A549 (cell line): ENCODE data around the gene CSF3R. TPM values are rescaled to one million over a fixed set of nuclear protein-coding genes. Genes with fewer than 3 reads are reported as not detected.

ENCODE experiments used
- ATAC-seq, 2 experiments: fragments of 200-7000 bp in 1 of 2; fragments of >200 bp in 1 of 2; cut with Nextera tagmentation in 1 of 2; cut with Tn5 transposase in 1 of 2; 3 replicates each; pipeline versions ENCODE4 v1.8.0 to v1.9.1; 2018 to 2020; ENCODE audit warnings: mild to moderate bottlenecking in 1 of 2, moderate library complexity in 1 of 2
- CTCF ChIA-PET: fragments of 300-600 bp; sonication (Branson Sonifier 250); formaldehyde crosslinking; extraction: SDS; loops from one replicate; lab custom pipeline; 2021; ENCODE audit warnings: antibody characterized with exemption, inconsistent platforms; lab: Yijun Ruan, JAX
- POLR2A ChIA-PET: fragments of 350-600 bp; formaldehyde crosslinking; extraction: SDS; loops from one replicate; lab custom pipeline; 2021; ENCODE audit warnings: antibody characterized with exemption, inconsistent platforms; lab: Yijun Ruan, JAX
- DNase-seq, 2 experiments: peaks; one replicate each; pipeline versions ENCODE4 v3.0.0 to v3.0.0-alpha.2; 2011 to 2016; ENCODE audit warnings: low read depth in 1 of 2, low spot score in 1 of 2
- FAIRE-seq: peaks from 2 replicates; lab custom pipeline; 2011; peaks lifted over from hg19 to GRCh38; lab: Jason Lieb, UNC
- H3K27ac ChIP-seq, 2 experiments: fragments of >200 bp; sonication (Bioruptor Twin); formaldehyde crosslinking; 3 replicates each; pipeline ENCODE4 v1.5.1; 2016 to 2017
- H3K4me1 ChIP-seq: fragments of >200 bp; sonication (Bioruptor Twin); formaldehyde crosslinking; 3 replicates; pipeline ENCODE4 v1.6.1; 2016
- H3K4me2 ChIP-seq: fragments of >200 bp; sonication (Bioruptor Twin); formaldehyde crosslinking; 3 replicates; pipeline ENCODE4 v1.6.1; 2016
- H3K4me3 ChIP-seq: fragments of >200 bp; sonication (Bioruptor Twin); formaldehyde crosslinking; 3 replicates; pipeline ENCODE4 v1.5.1; 2016
- H3K9me3 ChIP-seq: fragments of >200 bp; sonication (Bioruptor Twin); formaldehyde crosslinking; 3 replicates; pipeline ENCODE4 v1.6.1; 2016
- CEBPB ChIP-seq, 2 experiments: fragments of >200 bp in 1 of 2; sonication (Bioruptor Twin) in 1 of 2; formaldehyde crosslinking in 1 of 2; IDR thresholded peaks; 2 replicates each; pipeline ENCODE4 v1.6.1; 2012 to 2016
- CHD4 ChIP-seq: fragments of 200-600 bp; sonication (generic); IDR thresholded peaks from 2 replicates; pipeline ENCODE4 v1.6.1; 2016; ENCODE audit warnings: antibody characterized with exemption, mild to moderate bottlenecking, borderline replicate concordance
- EP300 ChIP-seq, 2 experiments: fragments of >200 bp; sonication (Bioruptor Twin); formaldehyde crosslinking; IDR thresholded peaks; 2 replicates in 1 of 2; 3 replicates in 1 of 2; pipeline ENCODE4 v1.6.1; 2016 to 2017
- FOXS1 ChIP-seq: fragments of 250-450 bp; sonication (Bioruptor Pico); IDR thresholded peaks from 2 replicates; pipeline ENCODE4 v1.5.0; 2020; ENCODE audit warnings: mild to moderate bottlenecking, moderate library complexity
- HOXB13 ChIP-seq: fragments of 250-450 bp; sonication (Bioruptor Pico); IDR thresholded peaks from 2 replicates; pipeline ENCODE4 v1.5.0; 2020; ENCODE audit warnings: low read depth, mild to moderate bottlenecking, moderate library complexity
- JUN ChIP-seq, 2 experiments: fragments of >200 bp; sonication (Bioruptor Twin); formaldehyde crosslinking; IDR thresholded peaks; 2 replicates in 1 of 2; 3 replicates in 1 of 2; pipeline ENCODE4 v1.6.1; 2016 to 2017
- KDM1A ChIP-seq: fragments of 200-600 bp; sonication (generic); IDR thresholded peaks from 2 replicates; pipeline ENCODE4 v1.6.1; 2016; ENCODE audit warnings: low read depth, mild to moderate bottlenecking
- NFE2L2 ChIP-seq: fragments of 150-350 bp; conservative IDR thresholded peaks from 2 replicates; pipeline ENCODE4 v1.6.1; 2014; ENCODE audit warnings: low read length
- NPAS2 ChIP-seq: fragments of 250-450 bp; sonication (Bioruptor Pico); IDR thresholded peaks from 2 replicates; pipeline ENCODE4 v1.8.0; 2022; ENCODE audit warnings: mild to moderate bottlenecking, moderate library complexity, borderline replicate concordance
- NR3C1 ChIP-seq: fragments of >200 bp; sonication (Bioruptor Twin); formaldehyde crosslinking; IDR thresholded peaks from 3 replicates; pipeline ENCODE4 v1.6.1; 2017
- POLR2A ChIP-seq: IDR thresholded peaks from 2 replicates; pipeline ENCODE4 v1.6.1; 2012; ENCODE audit warnings: mild to moderate bottlenecking, low read length
- RNF2 ChIP-seq: fragments of 200-600 bp; sonication (generic); IDR thresholded peaks from 2 replicates; pipeline ENCODE4 v1.6.1; 2016; ENCODE audit warnings: low read depth, mild to moderate bottlenecking, antibody characterized with exemption, moderate library complexity, borderline replicate concordance
- TFCP2L1 ChIP-seq: fragments of 250-450 bp; sonication (Bioruptor Pico); IDR thresholded peaks from 2 replicates; pipeline ENCODE4 v1.5.0; 2021; ENCODE audit warnings: mild to moderate bottlenecking
- ZNF302 ChIP-seq: fragments of 250-450 bp; sonication (Bioruptor Pico); IDR thresholded peaks from 2 replicates; pipeline ENCODE4 v1.9.0; 2021; ENCODE audit warnings: inconsistent platforms, mild to moderate bottlenecking, moderate library complexity
- ZSCAN20 ChIP-seq: fragments of 250-450 bp; sonication (Bioruptor Pico); IDR thresholded peaks from 2 replicates; pipeline ENCODE4 v1.8.0; 2022; ENCODE audit warnings: mild to moderate bottlenecking, moderate library complexity
- WGBS: methylation state at CpG from one replicate; pipeline ENCODE4 v1.1.6; 2017; ENCODE audit errors: missing lambda C conversion rate; 5-methylcytosine and 5-hydroxymethylcytosine counted together
- polyA plus RNA-seq, 4 experiments: library from polyadenylated mRNA; depleted of rRNA in 3 of 4; stranded (reverse); fragments of >200 nt; fragmentation: RNase III in 1 of 4; extraction: RNeasy Plus Mini Kit Qiagen cat#74134 plus additional on column Dnase treatment in 1 of 4; gene quantifications; 2 replicates in 3 of 4; 3 replicates in 1 of 4; pipeline ENCODE4 v1.2.3, GENCODE V29; 2011 to 2017
- TF ChIP-seq, protein P1 (sequence below): fragments of 200-600 bp; sonication (generic); IDR thresholded peaks from 2 replicates; pipeline ENCODE4 v1.6.1; 2016; ENCODE audit warnings: antibody characterized with exemption, mild to moderate bottlenecking, moderate library complexity
- TF ChIP-seq, protein P2 (sequence below): fragments of >200 bp; sonication (Bioruptor Twin); formaldehyde crosslinking; IDR thresholded peaks from 3 replicates; pipeline ENCODE4 v1.5.1; 2016
- TF ChIP-seq, protein P3 (sequence below): fragments of 250-450 bp; sonication (Bioruptor Pico); IDR thresholded peaks from 2 replicates; pipeline ENCODE4 v1.5.0; 2020; ENCODE audit warnings: low read depth, mild to moderate bottlenecking, moderate library complexity

Gene CSF3R
- polyA plus RNA-seq, 2 of the 4 experiments (the other 2 are of a cell fraction): not detected

GRCh38 chr1:36448530-36449056 lies 34.1 kb downstream of the CSF3R start (continued):
- TF ChIP-seq ZSCAN20 (CRISPR knock-in tag): no peak
- no peak for TF ChIP-seq KDM1A
- TF ChIP-seq, all 56 proteins: peak for 0

DNA sequence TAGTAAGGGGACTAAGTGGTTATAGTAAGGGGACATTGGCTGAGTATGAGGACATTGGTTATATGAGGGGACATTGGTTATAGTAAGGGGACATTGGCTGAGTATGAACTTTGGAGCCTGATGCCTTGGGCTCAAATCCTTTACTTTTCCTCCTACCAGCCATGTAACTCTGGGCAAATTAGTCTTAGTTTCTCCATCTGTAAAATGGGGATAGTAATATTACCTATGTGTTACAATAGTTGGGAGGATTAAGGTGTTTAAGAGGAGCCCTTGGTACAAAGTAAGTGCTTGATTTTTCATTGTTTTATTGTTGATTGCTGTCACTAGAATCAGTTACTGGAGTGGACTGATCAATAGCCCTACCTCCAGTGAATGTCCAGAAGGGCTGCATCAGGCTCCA lies 35.3 kb downstream of the CSF3R start:
- no peak for TF ChIP-seq TFCP2L1
- TF ChIP-seq POLR2A: no peak
- TF ChIP-seq JUN (IDR thresholded peaks at IDR 0.05): no peak
- no peak for TF ChIP-seq RNF2
- TF ChIP-seq, protein P1, sequence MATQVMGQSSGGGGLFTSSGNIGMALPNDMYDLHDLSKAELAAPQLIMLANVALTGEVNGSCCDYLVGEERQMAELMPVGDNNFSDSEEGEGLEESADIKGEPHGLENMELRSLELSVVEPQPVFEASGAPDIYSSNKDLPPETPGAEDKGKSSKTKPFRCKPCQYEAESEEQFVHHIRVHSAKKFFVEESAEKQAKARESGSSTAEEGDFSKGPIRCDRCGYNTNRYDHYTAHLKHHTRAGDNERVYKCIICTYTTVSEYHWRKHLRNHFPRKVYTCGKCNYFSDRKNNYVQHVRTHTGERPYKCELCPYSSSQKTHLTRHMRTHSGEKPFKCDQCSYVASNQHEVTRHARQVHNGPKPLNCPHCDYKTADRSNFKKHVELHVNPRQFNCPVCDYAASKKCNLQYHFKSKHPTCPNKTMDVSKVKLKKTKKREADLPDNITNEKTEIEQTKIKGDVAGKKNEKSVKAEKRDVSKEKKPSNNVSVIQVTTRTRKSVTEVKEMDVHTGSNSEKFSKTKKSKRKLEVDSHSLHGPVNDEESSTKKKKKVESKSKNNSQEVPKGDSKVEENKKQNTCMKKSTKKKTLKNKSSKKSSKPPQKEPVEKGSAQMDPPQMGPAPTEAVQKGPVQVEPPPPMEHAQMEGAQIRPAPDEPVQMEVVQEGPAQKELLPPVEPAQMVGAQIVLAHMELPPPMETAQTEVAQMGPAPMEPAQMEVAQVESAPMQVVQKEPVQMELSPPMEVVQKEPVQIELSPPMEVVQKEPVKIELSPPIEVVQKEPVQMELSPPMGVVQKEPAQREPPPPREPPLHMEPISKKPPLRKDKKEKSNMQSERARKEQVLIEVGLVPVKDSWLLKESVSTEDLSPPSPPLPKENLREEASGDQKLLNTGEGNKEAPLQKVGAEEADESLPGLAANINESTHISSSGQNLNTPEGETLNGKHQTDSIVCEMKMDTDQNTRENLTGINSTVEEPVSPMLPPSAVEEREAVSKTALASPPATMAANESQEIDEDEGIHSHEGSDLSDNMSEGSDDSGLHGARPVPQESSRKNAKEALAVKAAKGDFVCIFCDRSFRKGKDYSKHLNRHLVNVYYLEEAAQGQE: no peak
- TF ChIP-seq, protein P2, sequence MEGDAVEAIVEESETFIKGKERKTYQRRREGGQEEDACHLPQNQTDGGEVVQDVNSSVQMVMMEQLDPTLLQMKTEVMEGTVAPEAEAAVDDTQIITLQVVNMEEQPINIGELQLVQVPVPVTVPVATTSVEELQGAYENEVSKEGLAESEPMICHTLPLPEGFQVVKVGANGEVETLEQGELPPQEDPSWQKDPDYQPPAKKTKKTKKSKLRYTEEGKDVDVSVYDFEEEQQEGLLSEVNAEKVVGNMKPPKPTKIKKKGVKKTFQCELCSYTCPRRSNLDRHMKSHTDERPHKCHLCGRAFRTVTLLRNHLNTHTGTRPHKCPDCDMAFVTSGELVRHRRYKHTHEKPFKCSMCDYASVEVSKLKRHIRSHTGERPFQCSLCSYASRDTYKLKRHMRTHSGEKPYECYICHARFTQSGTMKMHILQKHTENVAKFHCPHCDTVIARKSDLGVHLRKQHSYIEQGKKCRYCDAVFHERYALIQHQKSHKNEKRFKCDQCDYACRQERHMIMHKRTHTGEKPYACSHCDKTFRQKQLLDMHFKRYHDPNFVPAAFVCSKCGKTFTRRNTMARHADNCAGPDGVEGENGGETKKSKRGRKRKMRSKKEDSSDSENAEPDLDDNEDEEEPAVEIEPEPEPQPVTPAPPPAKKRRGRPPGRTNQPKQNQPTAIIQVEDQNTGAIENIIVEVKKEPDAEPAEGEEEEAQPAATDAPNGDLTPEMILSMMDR: no peak
- no peak for TF ChIP-seq NFE2L2
- TF ChIP-seq CEBPB (IDR thresholded peaks at IDR 0.05): no peak
- TF ChIP-seq CHD4: no peak
- TF ChIP-seq NPAS2: no peak
- TF ChIP-seq, all 56 proteins: peak for 0
- ChIA-PET CTCF (no interaction called here), POLR2A (no interaction called here)
- peaks cover 3% of the 10 kb centered on the region; the same call in 1 of the 3 replicates for H3K4me1 ChIP-seq
- no peaks in the 10 kb centered on the region for H3K9me3 ChIP-seq
- FAIRE-seq (no peak), ATAC-seq (no peak), DNase-seq (no peak)
- H3K27ac ChIP-seq: no peak overlapping the region
- no peak overlapping the region for H3K4me3 ChIP-seq
- no peak overlapping the region for H3K4me2 ChIP-seq

DNA sequence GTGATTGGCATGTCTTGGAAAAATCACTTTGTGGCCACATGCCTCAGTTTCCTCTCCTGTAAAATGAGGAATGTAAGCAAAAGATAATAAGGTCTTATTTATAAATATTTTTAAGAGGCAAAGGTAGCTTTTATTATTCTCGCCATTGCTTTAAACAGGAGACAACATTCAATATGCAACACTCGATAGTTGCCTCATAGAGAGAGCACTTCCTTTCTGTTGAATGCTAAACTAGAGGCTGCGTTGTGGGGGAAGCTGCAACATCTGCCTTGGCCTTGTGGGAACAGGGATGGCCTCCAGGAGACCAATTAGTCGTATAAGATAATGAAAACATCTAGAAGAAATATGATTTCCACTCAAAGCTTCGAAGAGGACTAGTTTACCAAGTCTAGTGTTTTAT lies 36.0 kb downstream of the CSF3R start:
- POLR2A ChIA-PET: no interaction called here
- no peak for ATAC-seq
- Histone ChIP-seq H3K4me2 (no peak overlapping the region), H3K4me3 (no peak overlapping the region), H3K4me1 (peaks cover 3% of the 10 kb centered on the region; the same call in 1 of the 3 replicates), H3K9me3 (no peaks in the 10 kb centered on the region), H3K27ac (no peak overlapping the region)
- no peak for FAIRE-seq
- CTCF ChIA-PET: interaction anchor here (0.9 kb wide), 1 partner anchor 17 kb away, joined by 3 read pairs; the partner anchor contains the start of gene MRPS15
- no peak for DNase-seq
- TF ChIP-seq, protein P3, sequence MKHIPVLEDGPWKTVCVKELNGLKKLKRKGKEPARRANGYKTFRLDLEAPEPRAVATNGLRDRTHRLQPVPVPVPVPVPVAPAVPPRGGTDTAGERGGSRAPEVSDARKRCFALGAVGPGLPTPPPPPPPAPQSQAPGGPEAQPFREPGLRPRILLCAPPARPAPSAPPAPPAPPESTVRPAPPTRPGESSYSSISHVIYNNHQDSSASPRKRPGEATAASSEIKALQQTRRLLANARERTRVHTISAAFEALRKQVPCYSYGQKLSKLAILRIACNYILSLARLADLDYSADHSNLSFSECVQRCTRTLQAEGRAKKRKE (CRISPR knock-in tag): no peak
- no peak for TF ChIP-seq JUN (IDR thresholded peaks at IDR 0.05)
- no peak for TF ChIP-seq EP300 (IDR thresholded peaks at IDR 0.05)
- TF ChIP-seq NR3C1: no peak
- TF ChIP-seq HOXB13 (CRISPR knock-in tag): no peak
- TF ChIP-seq, protein P1: no peak
- TF ChIP-seq, protein P2: no peak
- TF ChIP-seq ZNF302: no peak
- no peak for TF ChIP-seq FOXS1 (CRISPR knock-in tag)
- no peak for TF ChIP-seq ZSCAN20 (CRISPR knock-in tag)
- WGBS: 66% methylated on average over 5 of the region's 5 CpGs
